ENCODE results near the gene TSPYL1.

- TF ChIP-seq EZH2 (IDR thresholded peaks at IDR 0.05; ENCODE audit: low read length, unreplicated experiment) (no peak), CTCF (conservative IDR thresholded peaks at IDR 0.05; ENCODE audit: low read depth, low read length) (no peak), EZH2phosphoT487 (IDR thresholded peaks at IDR 0.05; ENCODE audit: borderline replicate concordance, low read length) (no peak)
These were observed 24.9 kb upstream of the TSPYL1 start for GRCh38 chr6:116304538-116305097.

Measured in PC-3 (cell line).